ENCODE results near the gene CD8B.
"Not testable (repeated sequence)": the region's sequence is repeated elsewhere in the genome, so short reads cannot be mapped to it uniquely, and the experiment has no call there.

GRCh38 chr2:86857688-86858087 is 4.0 kb downstream of the CD8B start:
- TF ChIP-seq CTCF, POLR2A (IDR thresholded peaks at IDR 0.05): not testable (repeated sequence)

Data from body of pancreas (tissue), 4 donors.